GM12878 (cell line): Measurements from ENCODE around the gene DDX42. TPM values are rescaled to one million over a fixed set of nuclear protein-coding genes. Genes with fewer than 3 reads are reported as not detected.
A peak's percentile ranks its signal among the peaks of the same experiment; 100 is the strongest.

Source experiments
- BACH1 ChIP-seq: fragments of 450-650 bp; IDR thresholded peaks from 2 replicates; pipeline ENCODE4 v1.6.1; 2017; ENCODE audit warnings: mild to moderate bottlenecking, borderline replicate concordance
- CREB1 ChIP-seq: IDR thresholded peaks from 2 replicates; pipeline ENCODE4 v1.6.1; 2012; ENCODE audit warnings: low read depth, mild to moderate bottlenecking, inconsistent platforms
- GABPA ChIP-seq: IDR thresholded peaks from 2 replicates; pipeline ENCODE4 v1.6.1; 2014; ENCODE audit warnings: antibody characterized with exemption, low read depth, mild to moderate bottlenecking, inconsistent platforms
- HDAC2 ChIP-seq: fragments of 200-600 bp; sonication (generic); IDR thresholded peaks from 2 replicates; pipeline ENCODE4 v1.6.1; 2017
- HDGF ChIP-seq: fragments of 450-650 bp; IDR thresholded peaks from 2 replicates; pipeline ENCODE4 v1.6.1; 2016; ENCODE audit warnings: antibody characterized with exemption
- IKZF1 ChIP-seq: fragments of 450-650 bp; conservative IDR thresholded peaks from 2 replicates; pipeline ENCODE4 v1.6.1; 2017; ENCODE audit warnings: antibody characterized with exemption, mild to moderate bottlenecking
- NFXL1 ChIP-seq: fragments of 450-650 bp; IDR thresholded peaks from 2 replicates; pipeline ENCODE4 v1.6.1; 2017; ENCODE audit warnings: antibody characterized with exemption, mild to moderate bottlenecking, borderline replicate concordance
- POLR2AphosphoS2 ChIP-seq: IDR thresholded peaks from 2 replicates; pipeline ENCODE4 v1.6.1; 2011; ENCODE audit warnings: low read depth, mild to moderate bottlenecking, low read length, improper control_type of control experiment, moderate library complexity
- RCOR1 ChIP-seq: conservative IDR thresholded peaks from 2 replicates; pipeline ENCODE4 v1.6.1; 2012; ENCODE audit warnings: low read depth, low read length, improper control_type of control experiment
- RFX5 ChIP-seq: IDR thresholded peaks from 2 replicates; pipeline ENCODE4 v1.6.1; 2011; ENCODE audit warnings: low read depth, low read length, improper control_type of control experiment
- SREBF1 ChIP-seq: IDR thresholded peaks from 2 replicates; pipeline ENCODE4 v1.6.1; 2012; ENCODE audit warnings: mild to moderate bottlenecking, low read length
- SUZ12 ChIP-seq: fragments of 200-600 bp; sonication (generic); IDR thresholded peaks from one replicate; pipeline ENCODE4 v1.6.1; 2018; ENCODE audit warnings: antibody characterized with exemption, mild to moderate bottlenecking; ENCODE audit not compliant: unreplicated experiment
- TAF1 ChIP-seq: IDR thresholded peaks from 2 replicates; pipeline ENCODE4 v1.6.1; 2011; ENCODE audit warnings: mild to moderate bottlenecking, low read depth, low read length, borderline replicate concordance
- ZNF207 ChIP-seq: fragments of 450-650 bp; IDR thresholded peaks from 2 replicates; pipeline ENCODE4 v1.6.1; 2014; ENCODE audit warnings: antibody characterized with exemption, mild to moderate bottlenecking, borderline replicate concordance
- ZNF217 ChIP-seq: fragments of 450-650 bp; IDR thresholded peaks from 2 replicates; pipeline ENCODE4 v1.6.1; 2017; ENCODE audit warnings: antibody characterized with exemption, mild to moderate bottlenecking
- polyA plus RNA-seq, 11 experiments: library from polyadenylated mRNA; depleted of rRNA in 4 of 11; unstranded in 6 of 11; stranded (reverse) in 5 of 11; fragments of >200 nt; fragmentation: Nextera tagmentation in 4 of 11; fragmentation: Illumina TruSeq in 1 of 11; extraction: Ambion mirVana in 4 of 11; extraction: Trizol in 1 of 11; gene quantifications; 1 replicate in 1 of 11; 2 replicates in 10 of 11; pipeline versions ENCODE4 v1.2.1 to v1.2.3, GENCODE V29; 2011 to 2016; ENCODE audit warnings: inconsistent platforms in 2 of 11, missing spikeins in 2 of 11, low read depth in 1 of 11
- total RNA-seq, 4 experiments: library from RNA; depleted of rRNA in 3 of 4; stranded (reverse); fragments of >200 nt in 3 of 4; fragmentation: Illumina TruSeq in 1 of 4; extraction: Trizol in 1 of 4; gene quantifications; 2 replicates each; pipeline versions ENCODE4 v1.2.1 to v1.2.3, GENCODE V29; 2013 to 2021
- TF ChIP-seq, protein P1 (sequence below): fragments of 450-650 bp; IDR thresholded peaks from 2 replicates; pipeline ENCODE4 v1.6.1; 2016; ENCODE audit warnings: mild to moderate bottlenecking
- TF ChIP-seq, protein P2 (sequence below): fragments of 450-650 bp; IDR thresholded peaks from 2 replicates; pipeline ENCODE4 v1.6.1; 2018; ENCODE audit warnings: mild to moderate bottlenecking, low read depth, moderate library complexity; ENCODE audit not compliant: partially characterized antibody
- TF ChIP-seq, protein P3 (sequence below): fragments of 450-650 bp; formaldehyde crosslinking; IDR thresholded peaks from 2 replicates; pipeline ENCODE4 v1.4.0; 2022; ENCODE audit warnings: mild to moderate bottlenecking, moderate library complexity
- TF ChIP-seq, protein P4 (sequence below): fragments of 450-650 bp; IDR thresholded peaks from 2 replicates; pipeline ENCODE4 v1.6.1; 2017; ENCODE audit warnings: mild to moderate bottlenecking

The DDX42 gene
- total and polyA plus RNA-seq, 10 of the 15 experiments (the other 5 are each of a cell fraction or from before 2014, with no cell fraction given) = 14.6 to 147 (median 65.3) TPM

DNA sequence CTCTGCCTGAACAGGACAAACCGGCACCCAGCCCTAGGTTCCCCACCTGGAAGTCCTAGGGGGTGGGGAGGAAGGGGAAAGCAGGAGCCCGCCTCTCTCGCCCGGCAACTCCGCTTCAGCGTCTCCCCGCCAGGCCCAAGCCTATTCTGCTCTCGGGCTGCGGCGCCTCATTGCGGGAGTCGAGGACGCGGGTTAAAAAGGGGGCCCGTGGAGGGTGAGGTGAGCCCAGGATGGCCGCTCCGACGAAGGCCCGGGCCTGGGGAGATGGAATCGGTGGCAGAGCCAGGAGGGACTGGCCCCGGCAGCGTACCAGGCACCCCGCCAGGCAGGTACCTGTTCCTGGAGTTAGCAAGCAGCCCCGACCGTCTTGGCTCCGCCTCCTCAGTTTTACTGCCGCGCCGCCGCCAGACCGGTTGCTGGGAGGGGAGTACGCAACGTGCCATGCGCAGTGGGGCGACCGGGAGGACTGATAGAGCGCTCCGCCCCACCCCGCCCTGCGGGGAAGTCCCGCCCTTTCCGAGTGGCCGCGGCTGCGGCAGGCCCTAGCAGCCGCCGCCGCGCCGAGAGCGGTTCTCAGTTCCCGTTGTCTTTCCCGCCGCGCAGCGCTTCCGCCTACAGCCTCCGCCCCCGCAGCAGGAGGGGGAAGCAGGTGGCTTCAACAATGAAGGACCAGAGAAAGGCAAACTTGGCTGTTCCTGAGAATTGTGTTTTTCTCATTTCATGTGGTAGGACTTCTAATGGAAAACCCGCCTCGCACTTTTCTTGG lies 32.4 kb upstream of the DDX42 start, which contains the start of gene STRADA (continued):
- TF ChIP-seq ZNF217 = no peak
- TF ChIP-seq CREB1 = peak; percentile 30
- TF ChIP-seq, protein P1, sequence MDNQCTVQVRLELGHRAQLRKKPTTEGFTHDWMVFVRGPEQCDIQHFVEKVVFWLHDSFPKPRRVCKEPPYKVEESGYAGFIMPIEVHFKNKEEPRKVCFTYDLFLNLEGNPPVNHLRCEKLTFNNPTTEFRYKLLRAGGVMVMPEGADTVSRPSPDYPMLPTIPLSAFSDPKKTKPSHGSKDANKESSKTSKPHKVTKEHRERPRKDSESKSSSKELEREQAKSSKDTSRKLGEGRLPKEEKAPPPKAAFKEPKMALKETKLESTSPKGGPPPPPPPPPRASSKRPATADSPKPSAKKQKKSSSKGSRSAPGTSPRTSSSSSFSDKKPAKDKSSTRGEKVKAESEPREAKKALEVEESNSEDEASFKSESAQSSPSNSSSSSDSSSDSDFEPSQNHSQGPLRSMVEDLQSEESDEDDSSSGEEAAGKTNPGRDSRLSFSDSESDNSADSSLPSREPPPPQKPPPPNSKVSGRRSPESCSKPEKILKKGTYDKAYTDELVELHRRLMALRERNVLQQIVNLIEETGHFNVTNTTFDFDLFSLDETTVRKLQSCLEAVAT = no peak; the same call in 1 of the 2 replicates
- peak; percentile 44; the same call in 1 of the 2 replicates for TF ChIP-seq GABPA
- peak; percentile 95 for TF ChIP-seq IKZF1
- TF ChIP-seq, protein P2, sequence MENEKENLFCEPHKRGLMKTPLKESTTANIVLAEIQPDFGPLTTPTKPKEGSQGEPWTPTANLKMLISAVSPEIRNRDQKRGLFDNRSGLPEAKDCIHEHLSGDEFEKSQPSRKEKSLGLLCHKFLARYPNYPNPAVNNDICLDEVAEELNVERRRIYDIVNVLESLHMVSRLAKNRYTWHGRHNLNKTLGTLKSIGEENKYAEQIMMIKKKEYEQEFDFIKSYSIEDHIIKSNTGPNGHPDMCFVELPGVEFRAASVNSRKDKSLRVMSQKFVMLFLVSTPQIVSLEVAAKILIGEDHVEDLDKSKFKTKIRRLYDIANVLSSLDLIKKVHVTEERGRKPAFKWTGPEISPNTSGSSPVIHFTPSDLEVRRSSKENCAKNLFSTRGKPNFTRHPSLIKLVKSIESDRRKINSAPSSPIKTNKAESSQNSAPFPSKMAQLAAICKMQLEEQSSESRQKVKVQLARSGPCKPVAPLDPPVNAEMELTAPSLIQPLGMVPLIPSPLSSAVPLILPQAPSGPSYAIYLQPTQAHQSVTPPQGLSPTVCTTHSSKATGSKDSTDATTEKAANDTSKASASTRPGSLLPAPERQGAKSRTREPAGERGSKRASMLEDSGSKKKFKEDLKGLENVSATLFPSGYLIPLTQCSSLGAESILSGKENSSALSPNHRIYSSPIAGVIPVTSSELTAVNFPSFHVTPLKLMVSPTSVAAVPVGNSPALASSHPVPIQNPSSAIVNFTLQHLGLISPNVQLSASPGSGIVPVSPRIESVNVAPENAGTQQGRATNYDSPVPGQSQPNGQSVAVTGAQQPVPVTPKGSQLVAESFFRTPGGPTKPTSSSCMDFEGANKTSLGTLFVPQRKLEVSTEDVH = peak; percentile 85
- TF ChIP-seq, protein P3, sequence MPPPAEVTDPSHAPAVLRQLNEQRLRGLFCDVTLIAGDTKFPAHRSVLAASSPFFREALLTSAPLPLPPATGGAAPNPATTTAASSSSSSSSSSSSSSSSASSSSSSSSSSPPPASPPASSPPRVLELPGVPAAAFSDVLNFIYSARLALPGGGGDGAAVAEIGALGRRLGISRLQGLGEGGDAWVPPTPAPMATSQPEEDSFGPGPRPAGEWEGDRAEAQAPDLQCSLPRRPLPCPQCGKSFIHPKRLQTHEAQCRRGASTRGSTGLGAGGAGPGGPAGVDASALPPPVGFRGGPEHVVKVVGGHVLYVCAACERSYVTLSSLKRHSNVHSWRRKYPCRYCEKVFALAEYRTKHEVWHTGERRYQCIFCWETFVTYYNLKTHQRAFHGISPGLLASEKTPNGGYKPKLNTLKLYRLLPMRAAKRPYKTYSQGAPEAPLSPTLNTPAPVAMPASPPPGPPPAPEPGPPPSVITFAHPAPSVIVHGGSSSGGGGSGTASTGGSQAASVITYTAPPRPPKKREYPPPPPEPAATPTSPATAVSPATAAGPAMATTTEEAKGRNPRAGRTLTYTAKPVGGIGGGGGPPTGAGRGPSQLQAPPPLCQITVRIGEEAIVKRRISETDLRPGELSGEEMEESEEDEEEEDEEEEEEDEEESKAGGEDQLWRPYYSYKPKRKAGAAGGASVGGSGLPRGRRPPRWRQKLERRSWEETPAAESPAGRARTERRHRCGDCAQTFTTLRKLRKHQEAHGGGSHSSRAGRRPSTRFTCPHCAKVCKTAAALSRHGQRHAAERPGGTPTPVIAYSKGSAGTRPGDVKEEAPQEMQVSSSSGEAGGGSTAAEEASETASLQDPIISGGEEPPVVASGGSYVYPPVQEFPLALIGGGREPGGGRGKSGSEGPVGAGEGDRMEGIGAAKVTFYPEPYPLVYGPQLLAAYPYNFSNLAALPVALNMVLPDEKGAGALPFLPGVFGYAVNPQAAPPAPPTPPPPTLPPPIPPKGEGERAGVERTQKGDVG (CRISPR knock-in tag) = 0 out of 2 replicates have a peak, but pooled peaks have one; percentile 57
- no peak for TF ChIP-seq SUZ12
- TF ChIP-seq TAF1 = peak; percentile 69; the same call in 1 of the 2 replicates
- peak; percentile 76; the same call in 1 of the 2 replicates for TF ChIP-seq POLR2AphosphoS2
- TF ChIP-seq, protein P4, sequence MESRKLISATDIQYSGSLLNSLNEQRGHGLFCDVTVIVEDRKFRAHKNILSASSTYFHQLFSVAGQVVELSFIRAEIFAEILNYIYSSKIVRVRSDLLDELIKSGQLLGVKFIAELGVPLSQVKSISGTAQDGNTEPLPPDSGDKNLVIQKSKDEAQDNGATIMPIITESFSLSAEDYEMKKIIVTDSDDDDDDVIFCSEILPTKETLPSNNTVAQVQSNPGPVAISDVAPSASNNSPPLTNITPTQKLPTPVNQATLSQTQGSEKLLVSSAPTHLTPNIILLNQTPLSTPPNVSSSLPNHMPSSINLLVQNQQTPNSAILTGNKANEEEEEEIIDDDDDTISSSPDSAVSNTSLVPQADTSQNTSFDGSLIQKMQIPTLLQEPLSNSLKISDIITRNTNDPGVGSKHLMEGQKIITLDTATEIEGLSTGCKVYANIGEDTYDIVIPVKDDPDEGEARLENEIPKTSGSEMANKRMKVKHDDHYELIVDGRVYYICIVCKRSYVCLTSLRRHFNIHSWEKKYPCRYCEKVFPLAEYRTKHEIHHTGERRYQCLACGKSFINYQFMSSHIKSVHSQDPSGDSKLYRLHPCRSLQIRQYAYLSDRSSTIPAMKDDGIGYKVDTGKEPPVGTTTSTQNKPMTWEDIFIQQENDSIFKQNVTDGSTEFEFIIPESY = no peak
- TF ChIP-seq SREBF1 = no peak
- TF ChIP-seq ZNF207 = peak; percentile 56
- TF ChIP-seq BACH1 = peak; percentile 83
- TF ChIP-seq HDAC2 = no peak
- TF ChIP-seq HDGF = peak; percentile 90
- TF ChIP-seq RCOR1 = 0 out of 2 replicates have a peak, but pooled peaks have one; percentile 13
- 0 out of 2 replicates have a peak, but pooled peaks have one; percentile 15 for TF ChIP-seq RFX5
- no peak for TF ChIP-seq NFXL1
